Posterior cingulate gyrus (tissue), 11 donors: ENCODE measurements around the gene VSTM4.

Experiments used
- DNase-seq, 10 donors: peaks; one replicate each; pipeline versions ENCODE4 v3.0.0 to v3.0.0-alpha.2; 2020 to 2021; ENCODE audit warnings: mixed read lengths in 3 of 10
- intact Hi-C: fragments of 100-400 bp; cut with DNase I; formaldehyde crosslinking; loops from one replicate; pipeline ENCODE4 v1.15.1; 2023

The VSTM4 gene

GRCh38 chr10:49144058-49144720 is 28.9 kb upstream of the VSTM4 start:
- no peak for DNase-seq
- intact Hi-C loops, result no loop called here

GRCh38 chr10:49143249-49143648 is 27.9 kb upstream of the VSTM4 start:
- DNase-seq, result no peak
- intact Hi-C loops, result no loop called here

- intact Hi-C loops, result no loop called here
- DNase-seq, result no peak
Observed at GRCh38 chr10:49141541-49142332, 26.4 kb upstream of the VSTM4 start.

- intact Hi-C loops, result no loop called here
- DNase-seq, result no peak
Observed at GRCh38 chr10:49140304-49141177, 25.2 kb upstream of the VSTM4 start.

GRCh38 chr10:49139846-49140195 is 24.5 kb upstream of the VSTM4 start:
- intact Hi-C loops, result no loop called here
- no peak for DNase-seq

GRCh38 chr10:49139028-49139845 is 23.9 kb upstream of the VSTM4 start:
- intact Hi-C loops, result no loop called here
- DNase-seq, result no peak

- intact Hi-C loops, result no loop called here
- no peak for DNase-seq
Observed at GRCh38 chr10:49138361-49138891, 23.1 kb upstream of the VSTM4 start.

GRCh38 chr10:49136525-49136924 is 21.2 kb upstream of the VSTM4 start:
- intact Hi-C loops, result no loop called here
- DNase-seq, result no peak

GRCh38 chr10:49135575-49136313 is 20.4 kb upstream of the VSTM4 start:
- no peak for DNase-seq

GRCh38 chr10:49134327-49134726 is 19.0 kb upstream of the VSTM4 start:
- DNase-seq, result no peak
- intact Hi-C loops, result no loop called here

More at GRCh38 chr10:49135575-49136313, 20.4 kb upstream of the VSTM4 start:
- intact Hi-C loops, result no loop called here

GRCh38 chr10:49133706-49134248 is 18.5 kb upstream of the VSTM4 start, which contains the start of gene FAM170B:
TSS of gene FAM170B (minus strand) at chr10:49134021. CDS start at chr10:49133918, 103 bp downstream.
- intact Hi-C loops, result no loop called here
- DNase-seq, result no peak

GRCh38 chr10:49132362-49132737 is 17.0 kb upstream of the VSTM4 start:
- DNase-seq, result no peak
- intact Hi-C loops, result no loop called here

- intact Hi-C loops, result no loop called here
- DNase-seq, result no peak
Observed at GRCh38 chr10:49131507-49132361, 16.4 kb upstream of the VSTM4 start.

GRCh38 chr10:49129376-49129775 is 14.1 kb upstream of the VSTM4 start:
- no peak for DNase-seq
- intact Hi-C loops, result no loop called here

- intact Hi-C loops, result no loop called here
- DNase-seq, result no peak
Observed at GRCh38 chr10:49128854-49129253, 13.5 kb upstream of the VSTM4 start.

- intact Hi-C loops, result no loop called here
- no peak for DNase-seq
Observed at GRCh38 chr10:49123981-49124950, 8.9 kb upstream of the VSTM4 start.

GRCh38 chr10:49120911-49121310 is 5.6 kb upstream of the VSTM4 start:
- intact Hi-C loops, result no loop called here
- no peak for DNase-seq
